GM23338 (cell line): ENCODE results near the gene MTR. TPM values are rescaled to one million over a fixed set of nuclear protein-coding genes. Genes with fewer than 3 reads are reported as not detected.

Source experiments
- ATAC-seq: fragments of 200-7000 bp; cut with Tn5 transposase; 3 replicates; pipeline ENCODE4 v1.9.1; 2020
- DNase-seq: peaks from one replicate; pipeline ENCODE4 v3.0.0-alpha.2; 2015; ENCODE audit warnings: low spot score
- H2AFZ ChIP-seq: fragments of 200-600 bp; sonication (generic); 2 replicates; pipeline ENCODE4 v1.8.0; 2016; ENCODE audit warnings: antibody characterized with exemption, mild to moderate bottlenecking, moderate library complexity
- H3F3A ChIP-seq: fragments of 200-600 bp; sonication (generic); replicated peaks from 2 replicates; pipeline ENCODE4 v1.8.0; 2017; ENCODE audit warnings: antibody characterized with exemption, mixed run types, low read depth
- H3K27ac ChIP-seq: fragments of 200-600 bp; sonication (generic); 2 replicates; pipeline ENCODE4 v1.6.1; 2016; ENCODE audit warnings: low read depth
- H3K27me3 ChIP-seq: fragments of 200-600 bp; sonication (generic); 2 replicates; pipeline ENCODE4 v1.8.0; 2016; ENCODE audit warnings: mild to moderate bottlenecking, mixed run types, moderate library complexity; ENCODE audit not compliant: insufficient read depth
- H3K36me3 ChIP-seq: fragments of 200-600 bp; sonication (generic); 2 replicates; pipeline ENCODE4 v1.8.0; 2016; ENCODE audit warnings: mild to moderate bottlenecking; ENCODE audit not compliant: insufficient read depth
- H3K4me1 ChIP-seq: fragments of 200-600 bp; sonication (generic); 2 replicates; pipeline ENCODE4 v1.8.0; 2016; ENCODE audit warnings: mild to moderate bottlenecking, moderate library complexity; ENCODE audit not compliant: insufficient read depth
- H3K4me2 ChIP-seq: fragments of 200-600 bp; sonication (generic); 2 replicates; pipeline ENCODE4 v1.7.1; 2017; ENCODE audit warnings: mixed run types
- H3K4me3 ChIP-seq: fragments of 200-600 bp; sonication (generic); 2 replicates; pipeline ENCODE4 v1.6.1; 2016; ENCODE audit warnings: mixed run types
- H3K79me2 ChIP-seq: fragments of 200-600 bp; sonication (generic); replicated peaks from 2 replicates; pipeline ENCODE4 v1.8.0; 2017; ENCODE audit warnings: mild to moderate bottlenecking; ENCODE audit not compliant: insufficient read depth
- H3K9me2 ChIP-seq: fragments of 200-600 bp; sonication (generic); 2 replicates; pipeline ENCODE4 v1.8.0; 2017; ENCODE audit not compliant: insufficient read depth
- H4K20me1 ChIP-seq: fragments of 200-600 bp; sonication (generic); replicated peaks from 2 replicates; pipeline ENCODE4 v1.8.0; 2017; ENCODE audit warnings: mild to moderate bottlenecking; ENCODE audit not compliant: insufficient read depth
- H3K27ac Mint-ChIP-seq: 2 replicates; pipeline ENCODE4 v1.8.0; 2020; ENCODE audit warnings: inconsistent platforms, mild to moderate bottlenecking, moderate library complexity, mixed read lengths
- H3K27me3 Mint-ChIP-seq: 3 replicates; pipeline ENCODE4 v1.8.0; 2022; ENCODE audit warnings: low read depth, mild to moderate bottlenecking, moderate library complexity, mixed read lengths, inconsistent platforms; ENCODE audit not compliant: insufficient read depth, poor library complexity
- H3K36me3 Mint-ChIP-seq: 3 replicates; pipeline ENCODE4 v1.8.0; 2021; ENCODE audit warnings: low read depth, mild to moderate bottlenecking, inconsistent platforms, moderate library complexity, mixed read lengths
- H3K4me1 Mint-ChIP-seq: 3 replicates; pipeline ENCODE4 v1.8.0; 2020; ENCODE audit warnings: mild to moderate bottlenecking, inconsistent platforms, mixed read lengths
- H3K4me3 Mint-ChIP-seq: 3 replicates; pipeline ENCODE4 v1.8.0; 2021; ENCODE audit warnings: moderate library complexity, mild to moderate bottlenecking, inconsistent platforms, mixed read lengths
- H3K9me3 Mint-ChIP-seq: 3 replicates; pipeline ENCODE4 v1.8.0; 2020; ENCODE audit warnings: moderate library complexity, mild to moderate bottlenecking, inconsistent platforms, mixed read lengths
- CREB1 ChIP-seq: fragments of 250-450 bp; sonication (Bioruptor Pico); IDR thresholded peaks from 2 replicates; pipeline ENCODE4 v1.5.0; 2020; ENCODE audit warnings: low read depth, mild to moderate bottlenecking, moderate library complexity
- ETS1 ChIP-seq: IDR thresholded peaks from 2 replicates; pipeline ENCODE4 v1.6.1; 2016; ENCODE audit warnings: antibody characterized with exemption
- EZH2 ChIP-seq: fragments of 200-600 bp; sonication (generic); IDR thresholded peaks from one replicate; pipeline ENCODE4 v1.8.0; 2017; ENCODE audit warnings: antibody characterized with exemption, mild to moderate bottlenecking, low read depth; ENCODE audit not compliant: unreplicated experiment
- EZH2phosphoT487 ChIP-seq: fragments of 200-600 bp; sonication (generic); IDR thresholded peaks from one replicate; pipeline ENCODE4 v1.8.1; 2018; ENCODE audit warnings: antibody characterized with exemption; ENCODE audit not compliant: unreplicated experiment
- JUNB ChIP-seq: IDR thresholded peaks from one replicate; pipeline ENCODE4 v1.6.1; 2016; ENCODE audit warnings: antibody characterized with exemption; ENCODE audit not compliant: unreplicated experiment
- NANOG ChIP-seq: IDR thresholded peaks from 2 replicates; pipeline ENCODE4 v1.6.1; 2016; ENCODE audit warnings: antibody characterized with exemption, borderline replicate concordance
- POLR2AphosphoS5 ChIP-seq: IDR thresholded peaks from 2 replicates; pipeline ENCODE4 v1.6.1; 2016; ENCODE audit warnings: antibody characterized with exemption, low read depth
- STAT1 ChIP-seq: IDR thresholded peaks from one replicate; pipeline ENCODE4 v1.6.1; 2016; ENCODE audit warnings: antibody characterized with exemption; ENCODE audit not compliant: unreplicated experiment
- ZNF331 ChIP-seq: fragments of 250-450 bp; sonication (Bioruptor Pico); IDR thresholded peaks from 2 replicates; pipeline ENCODE4 v1.5.0; 2020; ENCODE audit warnings: low read depth, mild to moderate bottlenecking, moderate library complexity
- ZNF462 ChIP-seq: fragments of 250-450 bp; sonication (Bioruptor Pico); IDR thresholded peaks from 2 replicates; pipeline ENCODE4 v1.5.0; 2020; ENCODE audit warnings: mild to moderate bottlenecking, moderate library complexity
- polyA plus RNA-seq: library from polyadenylated mRNA; unstranded; fragments of >200 nt; fragmentation: Nextera tagmentation; extraction: Ambion mirVana; gene quantifications from 2 replicates; pipeline ENCODE4 v1.2.1, GENCODE V29; 2016
- total RNA-seq: library from RNA; depleted of rRNA; stranded (reverse); fragments of >200 nt; shearing (Covaris generic); gene quantifications from 2 replicates; pipeline ENCODE4 v1.2.3, GENCODE V29; 2014
- TF ChIP-seq, protein P1 (sequence below): IDR thresholded peaks from one replicate; pipeline ENCODE4 v1.6.1; 2018; ENCODE audit warnings: antibody characterized with exemption; ENCODE audit not compliant: unreplicated experiment

The MTR gene
- total and polyA plus RNA-seq, 2 experiments from 2014 or later: 6.4 to 20.0 TPM

- ATAC-seq: no peak
- Mint-ChIP-seq H3K9me3 (no peaks in the 10 kb centered on the region; the same call in 2 of the 3 replicates), H3K27ac (no peak overlapping the region), H3K4me3 (no peak overlapping the region), H3K4me1 (no peaks in the 10 kb centered on the region), H3K36me3 (peaks cover 42% of the 10 kb centered on the region), H3K27me3 (no peaks in the 10 kb centered on the region)
- Histone ChIP-seq H3K36me3 (peaks cover 12% of the 10 kb centered on the region; the same call in 1 of the 2 replicates), H2AFZ (no peak overlapping the region), H4K20me1 (no peaks in the 10 kb centered on the region; the same call in 1 of the 2 replicates), H3K4me2 (no peak overlapping the region), H3K27ac (no peak overlapping the region), H3K4me1 (no peaks in the 10 kb centered on the region), H3K4me3 (no peak overlapping the region), H3K9me2 (no peaks in the 10 kb centered on the region), H3K27me3 (no peaks in the 10 kb centered on the region), H3K79me2 (no peaks in the 10 kb centered on the region), H3F3A (no peaks in the 10 kb centered on the region)
- TF ChIP-seq POLR2AphosphoS5 (no peak), ZNF462 (CRISPR knock-in tag) (no peak), CREB1 (no peak), NANOG (no peak), EZH2 (no peak), JUNB (no peak), ZNF331 (CRISPR knock-in tag) (no peak), ETS1 (no peak), STAT1 (no peak), EZH2phosphoT487 (no peak)
- TF ChIP-seq, protein P1, sequence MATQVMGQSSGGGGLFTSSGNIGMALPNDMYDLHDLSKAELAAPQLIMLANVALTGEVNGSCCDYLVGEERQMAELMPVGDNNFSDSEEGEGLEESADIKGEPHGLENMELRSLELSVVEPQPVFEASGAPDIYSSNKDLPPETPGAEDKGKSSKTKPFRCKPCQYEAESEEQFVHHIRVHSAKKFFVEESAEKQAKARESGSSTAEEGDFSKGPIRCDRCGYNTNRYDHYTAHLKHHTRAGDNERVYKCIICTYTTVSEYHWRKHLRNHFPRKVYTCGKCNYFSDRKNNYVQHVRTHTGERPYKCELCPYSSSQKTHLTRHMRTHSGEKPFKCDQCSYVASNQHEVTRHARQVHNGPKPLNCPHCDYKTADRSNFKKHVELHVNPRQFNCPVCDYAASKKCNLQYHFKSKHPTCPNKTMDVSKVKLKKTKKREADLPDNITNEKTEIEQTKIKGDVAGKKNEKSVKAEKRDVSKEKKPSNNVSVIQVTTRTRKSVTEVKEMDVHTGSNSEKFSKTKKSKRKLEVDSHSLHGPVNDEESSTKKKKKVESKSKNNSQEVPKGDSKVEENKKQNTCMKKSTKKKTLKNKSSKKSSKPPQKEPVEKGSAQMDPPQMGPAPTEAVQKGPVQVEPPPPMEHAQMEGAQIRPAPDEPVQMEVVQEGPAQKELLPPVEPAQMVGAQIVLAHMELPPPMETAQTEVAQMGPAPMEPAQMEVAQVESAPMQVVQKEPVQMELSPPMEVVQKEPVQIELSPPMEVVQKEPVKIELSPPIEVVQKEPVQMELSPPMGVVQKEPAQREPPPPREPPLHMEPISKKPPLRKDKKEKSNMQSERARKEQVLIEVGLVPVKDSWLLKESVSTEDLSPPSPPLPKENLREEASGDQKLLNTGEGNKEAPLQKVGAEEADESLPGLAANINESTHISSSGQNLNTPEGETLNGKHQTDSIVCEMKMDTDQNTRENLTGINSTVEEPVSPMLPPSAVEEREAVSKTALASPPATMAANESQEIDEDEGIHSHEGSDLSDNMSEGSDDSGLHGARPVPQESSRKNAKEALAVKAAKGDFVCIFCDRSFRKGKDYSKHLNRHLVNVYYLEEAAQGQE: no peak
- no peak for DNase-seq
Measured at GRCh38 chr1:236862615-236863211, 67.6 kb downstream of the MTR start.
